ENCODE results near the gene EML6. TPM values are rescaled to one million over a fixed set of nuclear protein-coding genes. Genes with fewer than 3 reads are reported as not detected.

The EML6 gene
- total and polyA plus RNA-seq, 10 of the 15 experiments (the other 5 are each of a cell fraction or from before 2014, with no cell fraction given): 0.09 to 0.67 (median 0.21) TPM

GRCh38 chr2:54726431-54726830 is 3.0 kb downstream of the EML6 start:
- CTCF ChIA-PET: interaction anchor here (0.6 to 1.8 kb wide), 5 partner anchors 72 to 455 kb away, joined by 3 to 5 read pairs (median 3); no protein-coding TSS in a partner anchor
- H3K4me3 ChIP-seq: no peak overlapping the region

GRCh38 chr2:54726940-54727339 is 3.5 kb downstream of the EML6 start:
- Histone ChIP-seq H3K27ac (ENCODE audit: control insufficient read depth, insufficient read depth) (no peak overlapping the region), H3K4me1 (ENCODE audit: control insufficient read depth, insufficient read depth, low read length) (no peaks in the 10 kb centered on the region), H3K79me2 (ENCODE audit: control insufficient read depth, insufficient read depth, low read length) (no peaks in the 10 kb centered on the region), H3K9me3 (replicated peaks; ENCODE audit: control insufficient read depth, insufficient read depth, low read length) (no peaks in the 10 kb centered on the region), H2AFZ (ENCODE audit: control insufficient read depth, low read depth, low read length) (no peak overlapping the region), H3K4me3 (no peak overlapping the region), H3K27me3 (replicated peaks in 1 of 2; ENCODE audit: control insufficient read depth in 2 of 2, insufficient read depth in 2 of 2, low read length in 1 of 2) (peaks cover 7 to 12% of the 10 kb centered on the region in 2 experiments), H3K4me2 (ENCODE audit: control insufficient read depth, insufficient read depth) (no peak overlapping the region), H4K20me1 (ENCODE audit: control insufficient read depth, insufficient read depth) (no peaks in the 10 kb centered on the region), H3K9ac (ENCODE audit: control insufficient read depth, insufficient read depth, low read length) (no peak overlapping the region), H3K36me3 (ENCODE audit: control insufficient read depth in 2 of 2, insufficient read depth in 2 of 2, low read length in 1 of 2) (no peaks in the 10 kb centered on the region)
- SMC1A ChIA-PET (ENCODE audit: uncharacterized antibody, unreplicated experiment): interaction anchor here (1.1 to 1.5 kb wide), 2 partner anchors 12 to 17 kb away, joined by 3 read pairs; no protein-coding TSS in a partner anchor
- RAD21 ChIA-PET (ENCODE audit: unreplicated experiment): interaction anchor here (0.9 kb wide), 1 partner anchor 62 kb away, joined by 4 read pairs; no protein-coding TSS in a partner anchor
- TF ChIP-seq BMI1 (IDR thresholded peaks at IDR 0.05; ENCODE audit: borderline replicate concordance) (no peak), GATAD2B (conservative IDR thresholded peaks at IDR 0.05; ENCODE audit: low read depth) (no peak)
- BruUV-seq (replicated peaks): no TSS peak
- POLR2A ChIA-PET: no interaction called here
- ATAC-seq (no peak), FAIRE-seq (no peak), DNase-seq (ENCODE audit: low read depth, low spot score) (no peak)
- in situ Hi-C loops (cut with MboI) (no loop called here), intact Hi-C loops (cut with micrococcal nuclease; ENCODE audit: unreplicated experiment) (no loop called here)
- CTCF ChIA-PET: interaction anchor here (0.8 to 1.8 kb wide), 4 partner anchors 61 to 448 kb away, joined by 3 to 5 read pairs (median 4); no protein-coding TSS in a partner anchor
- 72% methylated on average over 2 of the region's 2 CpGs for WGBS (ENCODE audit: insufficient coverage, insufficient replicate concordance, low lambda C conversion rate, missing lambda C conversion rate)

More at GRCh38 chr2:54726431-54726830, 3.0 kb downstream of the EML6 start:
- Histone ChIP-seq H4K20me1 (ENCODE audit: control insufficient read depth, insufficient read depth) (no peaks in the 10 kb centered on the region), H3K79me2 (ENCODE audit: control insufficient read depth, insufficient read depth, low read length) (no peaks in the 10 kb centered on the region), H3K4me2 (ENCODE audit: control insufficient read depth, insufficient read depth) (no peak overlapping the region), H3K27me3 (replicated peaks in 1 of 2; ENCODE audit: control insufficient read depth in 2 of 2, insufficient read depth in 2 of 2, low read length in 1 of 2) (peaks cover 7 to 12% of the 10 kb centered on the region in 2 experiments), H2AFZ (ENCODE audit: control insufficient read depth, low read depth, low read length) (no peak overlapping the region), H3K9me3 (replicated peaks; ENCODE audit: control insufficient read depth, insufficient read depth, low read length) (no peaks in the 10 kb centered on the region), H3K9ac (ENCODE audit: control insufficient read depth, insufficient read depth, low read length) (no peak overlapping the region), H3K4me1 (ENCODE audit: control insufficient read depth, insufficient read depth, low read length) (no peaks in the 10 kb centered on the region), H3K36me3 (ENCODE audit: control insufficient read depth in 2 of 2, insufficient read depth in 2 of 2, low read length in 1 of 2) (no peaks in the 10 kb centered on the region), H3K27ac (ENCODE audit: control insufficient read depth, insufficient read depth) (no peak overlapping the region)
- POLR2A ChIA-PET: no interaction called here
- 0% methylated on average over 1 of the region's 1 CpG for WGBS (ENCODE audit: insufficient coverage, insufficient replicate concordance, low lambda C conversion rate, missing lambda C conversion rate)
- in situ Hi-C loops (cut with MboI) (no loop called here), intact Hi-C loops (cut with micrococcal nuclease; ENCODE audit: unreplicated experiment) (no loop called here)
- SMC1A ChIA-PET (ENCODE audit: uncharacterized antibody, unreplicated experiment): no interaction called here
- FAIRE-seq (no peak), DNase-seq (ENCODE audit: low read depth, low spot score) (no peak), ATAC-seq (no peak)
- no peak for TF ChIP-seq PKNOX1 (IDR thresholded peaks at IDR 0.05)
- no peak for TF ChIP-seq JUND (IDR thresholded peaks at IDR 0.05; ENCODE audit: low read depth, low read length)
- no peak for TF ChIP-seq POLR2AphosphoS2 (IDR thresholded peaks at IDR 0.05; ENCODE audit: low read depth, low read length)
- no TSS peak for BruUV-seq (replicated peaks)
- RAD21 ChIA-PET (ENCODE audit: unreplicated experiment): no interaction called here

All from GM12878 (cell line).